Fibroblast of lung (primary cell): ENCODE data around the gene USF1. TPM values are rescaled to one million over a fixed set of nuclear protein-coding genes. Genes with fewer than 3 reads are reported as not detected.
"Not testable (repeated sequence)": the region's sequence is repeated elsewhere in the genome, so short reads cannot be mapped to it uniquely, and the experiment has no call there.

Experiments used
- DNase-seq, 2 donors: peaks; one replicate each; pipeline versions ENCODE4 v3.0.0 to v3.0.0-alpha.2; 2010; ENCODE audit warnings: low read depth in 2 of 2
- H2AFZ ChIP-seq: 2 replicates; pipeline ENCODE4 v1.5.1; 2012; ENCODE audit warnings: low read length, control low read depth, inconsistent platforms
- H3K27ac ChIP-seq: 2 replicates; pipeline ENCODE4 v1.5.1; 2011; ENCODE audit warnings: low read length, control low read depth; ENCODE audit not compliant: insufficient read depth
- H3K27me3 ChIP-seq: 2 replicates; pipeline ENCODE4 v1.5.1; 2011; ENCODE audit warnings: mild to moderate bottlenecking, low read length; ENCODE audit not compliant: control insufficient read depth, insufficient read depth
- H3K36me3 ChIP-seq: 2 replicates; pipeline ENCODE4 v1.5.1; 2011; ENCODE audit warnings: low read length; ENCODE audit not compliant: control insufficient read depth, insufficient read depth
- H3K4me1 ChIP-seq: 2 replicates; pipeline ENCODE4 v1.5.1; 2011; ENCODE audit warnings: low read length; ENCODE audit not compliant: control insufficient read depth, insufficient read depth; ENCODE audit errors: extremely low read depth
- H3K4me2 ChIP-seq: 2 replicates; pipeline ENCODE4 v1.5.1; 2011; ENCODE audit warnings: low read length, control low read depth; ENCODE audit not compliant: insufficient read depth; ENCODE audit errors: extremely low read depth
- H3K4me3 ChIP-seq, 4 experiments: fragments of 200-600 bp in 1 of 4; sonication (generic) in 1 of 4; replicated peaks in 1 of 4; 2 replicates each; pipeline ENCODE4 v1.5.1; 2011 to 2016; ENCODE audit warnings: low read length in 4 of 4, low read depth in 3 of 4, mild to moderate bottlenecking in 3 of 4, control low read depth in 2 of 4, inconsistent platforms in 1 of 4, mixed read lengths in 1 of 4; ENCODE audit not compliant: insufficient read depth in 1 of 4; ENCODE audit errors: control extremely low read depth in 1 of 4
- H3K79me2 ChIP-seq: 2 replicates; pipeline ENCODE4 v1.5.1; 2012; ENCODE audit warnings: mild to moderate bottlenecking, low read length, inconsistent platforms; ENCODE audit not compliant: control insufficient read depth, insufficient read depth
- H3K9ac ChIP-seq: 2 replicates; pipeline ENCODE4 v1.5.1; 2011; ENCODE audit warnings: mild to moderate bottlenecking, low read length, control low read depth; ENCODE audit not compliant: insufficient read depth
- H3K9me3 ChIP-seq: 2 replicates; pipeline ENCODE4 v1.5.1; 2012; ENCODE audit warnings: low read depth, low read length; ENCODE audit not compliant: control insufficient read depth, insufficient read depth
- H4K20me1 ChIP-seq: 2 replicates; pipeline ENCODE4 v1.5.1; 2011; ENCODE audit warnings: low read length; ENCODE audit not compliant: control insufficient read depth, insufficient read depth; ENCODE audit errors: extremely low read depth
- CTCF ChIP-seq, 2 donors: IDR thresholded peaks in 1 of 2; conservative IDR thresholded peaks in 1 of 2; 1 replicate in 1 of 2; 2 replicates in 1 of 2; pipeline ENCODE4 v1.5.1; 2011 to 2012; ENCODE audit warnings: low read length in 2 of 2, control low read depth in 1 of 2, inconsistent platforms in 1 of 2, low read depth in 1 of 2, mild to moderate bottlenecking in 1 of 2
- EZH2 ChIP-seq: IDR thresholded peaks from 2 replicates; pipeline ENCODE4 v1.5.1; 2012; ENCODE audit warnings: low read length, control low read depth, mild to moderate bottlenecking; ENCODE audit errors: missing control alignments
- polyA plus RNA-seq, 2 donors: library from polyadenylated mRNA; depleted of rRNA in 1 of 2; stranded (reverse) in 1 of 2; unstranded in 1 of 2; fragments of >200 nt; gene quantifications; 2 replicates each; pipeline ENCODE4 v1.2.1, GENCODE V29; 2011 to 2012; ENCODE audit warnings: missing spikeins in 1 of 2
- total RNA-seq: library from RNA; depleted of rRNA; stranded (reverse); fragments of >200 nt; gene quantifications from 2 replicates; pipeline ENCODE4 v1.2.1, GENCODE V29; 2014

The USF1 gene
- total and polyA plus RNA-seq, 2 donors (not counting 1 experiment from before 2014, with no cell fraction given) = 23.9 to 80.1 TPM

GRCh38 chr1:161020509-161021164 is 25.1 kb downstream of the USF1 start, which contains the start of gene F11R:
TSS of gene F11R (minus strand) at chr1:161021152. CDS start at chr1:161021073, 79 bp downstream.
- Histone ChIP-seq H3K4me1 (peaks cover 6% of the 10 kb centered on the region), H3K36me3 (no peaks in the 10 kb centered on the region), H3K9ac (peak within 1 kb of the TSS; percentile 10), H3K79me2 (no peaks in the 10 kb centered on the region), H3K27ac (no peak within 1 kb of the TSS), H2AFZ (peak within 1 kb of the TSS; percentile 20), H3K9me3 (no peaks in the 10 kb centered on the region), H3K4me3 (peak within 1 kb of the TSS in 3 of 4 experiments; percentile 27 to 59 (median 53)), H4K20me1 (no peaks in the 10 kb centered on the region), H3K27me3 (peaks cover 26% of the 10 kb centered on the region), H3K4me2 (peak within 1 kb of the TSS; percentile 88)
- DNase-seq = no peak
- TF ChIP-seq EZH2 = peak; percentile 70
- TF ChIP-seq CTCF (conservative IDR thresholded peaks at IDR 0.05 in 1 of 2, IDR thresholded peaks at IDR 0.05 in 1 of 2; ENCODE audit: low read depth in 1 of 2, low read length in 2 of 2) = peak in 1 of 2 donors; percentile 5

DNA sequence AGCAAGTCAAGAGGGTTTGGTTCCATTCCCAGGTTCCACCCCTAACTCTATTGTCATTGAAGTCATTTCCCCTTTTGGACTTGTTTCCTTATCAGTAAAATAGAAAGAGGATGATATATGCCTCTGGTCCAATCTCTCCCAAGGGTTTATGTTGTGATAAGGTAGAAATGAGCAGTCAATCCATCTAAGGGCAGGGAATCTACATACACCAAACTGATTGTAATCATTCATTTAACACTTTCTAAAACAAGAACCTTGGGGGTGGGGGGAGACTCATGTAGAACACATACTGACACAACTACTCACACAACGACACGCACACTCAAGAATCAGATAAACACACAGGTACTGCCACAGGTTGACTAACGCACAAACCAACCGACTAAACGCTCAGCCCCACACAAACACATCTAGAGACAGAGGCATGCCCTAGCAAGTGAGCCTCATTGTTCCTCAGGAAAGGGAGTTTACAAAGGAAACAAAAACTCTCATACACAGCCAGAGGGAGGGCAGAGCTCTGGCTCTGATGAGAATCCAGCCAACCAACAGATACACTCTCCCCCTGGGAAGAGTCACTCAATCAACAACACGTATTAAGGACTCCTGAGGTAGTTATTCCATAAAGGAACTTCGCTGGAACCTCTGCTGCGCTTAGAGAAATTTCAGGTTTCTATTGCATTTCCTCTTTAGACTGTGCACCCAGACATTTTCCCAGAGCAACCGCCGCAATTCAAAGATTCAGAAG is 25.9 kb downstream of the USF1 start:
- Histone ChIP-seq H4K20me1 (no peaks in the 10 kb centered on the region), H3K9ac (no peak overlapping the region), H3K36me3 (no peaks in the 10 kb centered on the region), H3K27ac (no peak overlapping the region), H3K79me2 (no peaks in the 10 kb centered on the region), H3K4me3 (peak overlapping the region in 3 of 4 experiments; percentile 27 to 59 (median 53)), H2AFZ (no peak overlapping the region), H3K27me3 (peaks cover 26% of the 10 kb centered on the region), H3K4me2 (peak overlapping the region; percentile 66), H3K9me3 (no peaks in the 10 kb centered on the region), H3K4me1 (peaks cover 6% of the 10 kb centered on the region)
- no peak for DNase-seq
- no peak for TF ChIP-seq CTCF (conservative IDR thresholded peaks at IDR 0.05 in 1 of 2, IDR thresholded peaks at IDR 0.05 in 1 of 2; ENCODE audit: low read depth in 1 of 2, low read length in 2 of 2)
- no peak for TF ChIP-seq EZH2

- H3K27ac ChIP-seq, H4K20me1 ChIP-seq, H3K9me3 ChIP-seq, H3K4me3 ChIP-seq, H3K4me1 ChIP-seq, H3K9ac ChIP-seq, H3K4me2 ChIP-seq, H2AFZ ChIP-seq, H3K36me3 ChIP-seq, H3K79me2 ChIP-seq, DNase-seq: not testable (repeated sequence)
- H3K27me3 ChIP-seq = peaks cover 26% of the 10 kb centered on the region
Observed at GRCh38 chr1:161019111-161019660, 26.6 kb downstream of the USF1 start.
